GM12878 (cell line): ENCODE data around the gene ARAP2. TPM values are rescaled to one million over a fixed set of nuclear protein-coding genes. Genes with fewer than 3 reads are reported as not detected.

ENCODE experiments used
- PAX5 ChIP-seq: IDR thresholded peaks from 2 replicates; pipeline ENCODE4 v1.6.1; 2011; ENCODE audit warnings: low read depth, low read length, borderline replicate concordance
- RUNX3 ChIP-seq: IDR thresholded peaks from 2 replicates; pipeline ENCODE4 v1.6.1; 2012; ENCODE audit warnings: low read length, inconsistent platforms
- SIN3A ChIP-seq: IDR thresholded peaks from 2 replicates; pipeline ENCODE4 v1.6.1; 2012; ENCODE audit warnings: low read depth, low read length, improper control_type of control experiment
- SPI1 ChIP-seq: IDR thresholded peaks from 2 replicates; pipeline ENCODE4 v1.6.1; 2011; ENCODE audit warnings: low read depth, mild to moderate bottlenecking, low read length, moderate library complexity, borderline replicate concordance; ENCODE audit not compliant: insufficient read depth
- USF2 ChIP-seq: IDR thresholded peaks from 2 replicates; pipeline ENCODE4 v1.6.1; 2011; ENCODE audit warnings: low read depth, low read length, improper control_type of control experiment, borderline replicate concordance
- polyA plus RNA-seq, 11 experiments: library from polyadenylated mRNA; depleted of rRNA in 4 of 11; unstranded in 6 of 11; stranded (reverse) in 5 of 11; fragments of >200 nt; fragmentation: Nextera tagmentation in 4 of 11; fragmentation: Illumina TruSeq in 1 of 11; extraction: Ambion mirVana in 4 of 11; extraction: Trizol in 1 of 11; gene quantifications; 1 replicate in 1 of 11; 2 replicates in 10 of 11; pipeline versions ENCODE4 v1.2.1 to v1.2.3, GENCODE V29; 2011 to 2016; ENCODE audit warnings: inconsistent platforms in 2 of 11, missing spikeins in 2 of 11, low read depth in 1 of 11
- total RNA-seq, 4 experiments: library from RNA; depleted of rRNA in 3 of 4; stranded (reverse); fragments of >200 nt in 3 of 4; fragmentation: Illumina TruSeq in 1 of 4; extraction: Trizol in 1 of 4; gene quantifications; 2 replicates each; pipeline versions ENCODE4 v1.2.1 to v1.2.3, GENCODE V29; 2013 to 2021
- TF ChIP-seq, protein P1 (sequence below): fragments of 450-650 bp; formaldehyde crosslinking; IDR thresholded peaks from 2 replicates; pipeline ENCODE4 v1.4.0; 2020; ENCODE audit warnings: mild to moderate bottlenecking, moderate library complexity

Gene ARAP2
- total and polyA plus RNA-seq, 10 of the 15 experiments (the other 5 are each of a cell fraction or from before 2014, with no cell fraction given) = 5.4 to 36.1 (median 12.2) TPM

DNA sequence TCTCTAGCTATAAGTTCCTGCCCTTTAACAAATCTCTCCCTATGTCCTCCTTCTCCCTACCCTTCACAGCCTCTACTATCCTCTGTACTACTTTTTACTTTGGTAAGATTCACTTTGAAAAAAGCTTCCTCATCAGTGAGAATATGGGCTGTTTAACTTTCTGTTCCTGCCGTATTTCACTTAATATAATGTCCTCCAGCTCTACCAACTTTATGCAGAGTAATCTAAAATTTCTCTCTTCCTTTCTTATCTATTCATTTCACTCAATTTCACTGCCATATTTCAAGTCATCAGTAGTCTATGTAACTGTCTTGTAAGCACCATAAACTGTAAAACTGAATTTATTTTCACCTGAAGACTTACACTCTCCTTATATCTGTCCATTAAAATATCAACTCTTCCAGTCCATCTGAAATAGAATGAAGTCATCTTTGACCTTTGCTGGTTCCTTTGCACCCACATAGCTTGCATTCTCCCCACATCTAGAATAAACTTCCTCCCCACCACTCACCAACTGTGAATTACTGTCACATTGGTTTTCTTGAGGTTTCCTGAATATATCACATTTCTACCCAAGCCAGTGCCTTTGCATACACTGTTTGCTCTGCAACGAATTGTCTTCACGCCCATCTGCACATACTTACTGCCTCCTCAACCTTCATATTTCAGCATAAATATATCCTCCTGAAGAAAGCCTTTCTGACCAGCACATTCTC lies 54.6 kb downstream of the ARAP2 start (continued):
- no peak for TF ChIP-seq SIN3A
- TF ChIP-seq SPI1 = no peak
- TF ChIP-seq USF2 = no peak
- peak; percentile 75 for TF ChIP-seq RUNX3
- TF ChIP-seq, protein P1, sequence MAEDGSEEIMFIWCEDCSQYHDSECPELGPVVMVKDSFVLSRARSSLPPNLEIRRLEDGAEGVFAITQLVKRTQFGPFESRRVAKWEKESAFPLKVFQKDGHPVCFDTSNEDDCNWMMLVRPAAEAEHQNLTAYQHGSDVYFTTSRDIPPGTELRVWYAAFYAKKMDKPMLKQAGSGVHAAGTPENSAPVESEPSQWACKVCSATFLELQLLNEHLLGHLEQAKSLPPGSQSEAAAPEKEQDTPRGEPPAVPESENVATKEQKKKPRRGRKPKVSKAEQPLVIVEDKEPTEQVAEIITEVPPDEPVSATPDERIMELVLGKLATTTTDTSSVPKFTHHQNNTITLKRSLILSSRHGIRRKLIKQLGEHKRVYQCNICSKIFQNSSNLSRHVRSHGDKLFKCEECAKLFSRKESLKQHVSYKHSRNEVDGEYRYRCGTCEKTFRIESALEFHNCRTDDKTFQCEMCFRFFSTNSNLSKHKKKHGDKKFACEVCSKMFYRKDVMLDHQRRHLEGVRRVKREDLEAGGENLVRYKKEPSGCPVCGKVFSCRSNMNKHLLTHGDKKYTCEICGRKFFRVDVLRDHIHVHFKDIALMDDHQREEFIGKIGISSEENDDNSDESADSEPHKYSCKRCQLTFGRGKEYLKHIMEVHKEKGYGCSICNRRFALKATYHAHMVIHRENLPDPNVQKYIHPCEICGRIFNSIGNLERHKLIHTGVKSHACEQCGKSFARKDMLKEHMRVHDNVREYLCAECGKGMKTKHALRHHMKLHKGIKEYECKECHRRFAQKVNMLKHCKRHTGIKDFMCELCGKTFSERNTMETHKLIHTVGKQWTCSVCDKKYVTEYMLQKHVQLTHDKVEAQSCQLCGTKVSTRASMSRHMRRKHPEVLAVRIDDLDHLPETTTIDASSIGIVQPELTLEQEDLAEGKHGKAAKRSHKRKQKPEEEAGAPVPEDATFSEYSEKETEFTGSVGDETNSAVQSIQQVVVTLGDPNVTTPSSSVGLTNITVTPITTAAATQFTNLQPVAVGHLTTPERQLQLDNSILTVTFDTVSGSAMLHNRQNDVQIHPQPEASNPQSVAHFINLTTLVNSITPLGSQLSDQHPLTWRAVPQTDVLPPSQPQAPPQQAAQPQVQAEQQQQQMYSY = no peak
- TF ChIP-seq PAX5 = 0 out of 2 replicates have a peak, but pooled peaks have one; percentile 27
